Measurements from ENCODE around the gene FAP. TPM values are rescaled to one million over a fixed set of nuclear protein-coding genes. Genes with fewer than 3 reads are reported as not detected.

The FAP gene
- total RNA-seq, 2 experiments from 2014 or later: 0.23 TPM; not detected in 1

DNA sequence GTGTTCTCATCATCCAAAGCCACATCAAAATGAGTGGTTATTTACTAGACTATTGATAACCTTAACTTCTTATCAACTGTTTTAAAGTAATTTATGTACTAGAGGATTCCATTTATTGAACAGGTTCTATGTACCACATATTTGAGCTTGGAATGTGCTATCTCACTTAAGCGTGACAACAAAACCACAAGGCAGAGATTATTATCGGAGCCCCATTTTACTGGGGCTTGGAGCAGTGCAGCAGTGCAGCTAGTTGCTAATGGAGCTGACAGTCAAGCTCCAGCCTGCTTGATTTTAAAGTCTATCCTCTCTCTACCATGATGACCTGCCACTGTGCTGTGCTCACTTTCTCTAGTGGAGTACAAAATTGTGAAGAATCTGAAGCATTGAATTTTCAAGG is 115.8 kb downstream of the FAP start:
- CTCF ChIA-PET: interaction anchor here (1.2 to 1.7 kb wide), 4 partner anchors 171 to 542 kb away, joined by 3 to 6 read pairs (median 6); no protein-coding TSS in a partner anchor
- Mint-ChIP-seq H3K4me3 (no peak overlapping the region), H3K36me3 (no peaks in the 10 kb centered on the region), H3K27ac (no peak overlapping the region), H3K27me3 (peaks cover 6% of the 10 kb centered on the region), H3K9me3 (ENCODE audit: low read depth) (no peaks in the 10 kb centered on the region), H3K4me1 (peaks cover 25% of the 10 kb centered on the region)
- DNase-seq (no peak), ATAC-seq (no peak)

- H3K4me3 Mint-ChIP-seq: no peak overlapping the region
- H3K27ac Mint-ChIP-seq: no peak overlapping the region
- no peaks in the 10 kb centered on the region for H3K9me3 Mint-ChIP-seq (ENCODE audit: low read depth)
- DNase-seq: no peak
- ATAC-seq: peak; percentile 38
- CTCF ChIA-PET: interaction anchor here (0.7 to 3.0 kb wide), 11 partner anchors 10 to 539 kb away, joined by 3 to 27 read pairs (median 4); partner anchors contain the start of gene DPP4
- peaks cover 6% of the 10 kb centered on the region for H3K27me3 Mint-ChIP-seq
- peaks cover 25% of the 10 kb centered on the region for H3K4me1 Mint-ChIP-seq
- no peaks in the 10 kb centered on the region for H3K36me3 Mint-ChIP-seq
Observed at GRCh38 chr2:162126527-162126926, 116.7 kb downstream of the FAP start.

DNA sequence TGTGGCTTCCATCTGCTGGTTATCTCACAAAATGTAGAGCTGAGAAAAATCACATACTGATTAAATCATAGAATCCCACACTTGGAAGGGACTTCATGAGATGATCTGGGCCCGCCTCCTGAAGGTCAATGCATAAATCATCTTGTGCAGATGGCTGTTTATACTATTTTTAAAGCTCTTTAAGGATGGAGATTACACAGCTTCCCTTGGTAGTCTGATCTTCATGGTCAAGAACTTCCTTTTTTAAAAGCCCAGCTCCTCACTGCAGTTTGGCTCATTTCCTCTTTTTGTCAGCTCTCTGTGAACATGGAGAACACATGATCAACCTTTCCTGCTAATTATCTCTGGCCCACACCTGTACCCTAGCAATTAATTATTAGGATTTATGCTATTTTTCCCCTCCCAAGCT is 117.1 kb downstream of the FAP start:
- DNase-seq (no peak), ATAC-seq (no peak)
- H3K27me3 Mint-ChIP-seq: peaks cover 6% of the 10 kb centered on the region
- H3K4me1 Mint-ChIP-seq: peaks cover 25% of the 10 kb centered on the region
- no peak overlapping the region for H3K4me3 Mint-ChIP-seq
- no peak overlapping the region for H3K27ac Mint-ChIP-seq
- CTCF ChIA-PET: interaction anchor here (0.7 to 3.0 kb wide), 12 partner anchors 9 to 539 kb away, joined by 3 to 27 read pairs (median 4); partner anchors contain the start of gene DPP4
- no peaks in the 10 kb centered on the region for H3K36me3 Mint-ChIP-seq
- H3K9me3 Mint-ChIP-seq (ENCODE audit: low read depth): no peaks in the 10 kb centered on the region

GRCh38 chr2:162125138-162125537 is 118.1 kb downstream of the FAP start:
- DNase-seq (no peak), ATAC-seq (no peak)
- H3K4me3 Mint-ChIP-seq: no peak overlapping the region
- CTCF ChIA-PET: interaction anchor here (0.7 to 3.0 kb wide), 15 partner anchors 8 to 844 kb away, joined by 3 to 27 read pairs (median 4); partner anchors contain the start of gene DPP4
- no peak overlapping the region for H3K27ac Mint-ChIP-seq
- H3K27me3 Mint-ChIP-seq: peaks cover 6% of the 10 kb centered on the region
- no peaks in the 10 kb centered on the region for H3K36me3 Mint-ChIP-seq
- peaks cover 25% of the 10 kb centered on the region for H3K4me1 Mint-ChIP-seq
- no peaks in the 10 kb centered on the region for H3K9me3 Mint-ChIP-seq (ENCODE audit: low read depth)

DNA sequence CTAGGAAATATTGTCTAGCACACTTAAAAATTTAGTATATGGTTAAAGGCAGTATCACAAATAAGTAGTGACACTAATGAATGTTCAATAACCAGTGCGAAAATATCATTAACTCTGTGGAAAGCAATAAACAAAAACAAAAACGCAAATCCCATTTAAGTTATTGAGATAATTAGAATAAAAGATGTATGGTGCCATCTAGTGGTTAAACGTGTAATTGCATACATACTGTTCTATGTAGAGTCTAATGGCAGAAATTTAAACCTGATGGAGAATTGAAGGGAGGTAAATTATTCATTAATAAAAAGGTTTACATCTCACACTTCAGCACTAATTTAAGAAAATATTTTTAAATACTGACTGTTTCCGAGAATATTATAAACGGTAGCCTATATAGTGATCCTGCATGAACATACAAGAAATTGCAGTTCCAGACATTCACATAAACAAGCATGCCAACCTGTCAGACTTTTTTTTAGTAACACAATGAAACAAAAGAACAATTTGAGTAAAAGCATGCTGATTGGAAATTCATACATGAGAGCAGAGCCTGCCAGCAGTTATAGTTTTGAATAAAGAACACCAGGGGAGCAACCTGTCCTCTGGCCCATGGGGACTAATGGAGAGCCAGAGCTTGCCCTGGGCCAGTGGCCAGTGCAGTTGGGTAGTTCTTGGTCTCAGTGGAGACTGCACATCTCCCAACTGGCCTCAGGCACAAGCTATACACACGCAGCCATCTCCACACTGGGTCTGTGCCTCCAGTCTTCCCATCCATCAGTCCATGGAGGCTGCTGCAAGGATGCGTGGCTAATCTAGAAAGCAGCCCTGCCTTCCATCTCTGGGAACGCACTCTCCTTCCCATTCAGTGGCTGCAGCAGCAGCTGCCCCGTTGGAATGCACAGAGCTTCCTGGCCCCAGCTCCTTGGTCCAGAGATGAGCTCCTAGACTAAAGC is 119.2 kb downstream of the FAP start:
- Mint-ChIP-seq H3K27ac (no peak overlapping the region), H3K4me1 (peaks cover 25% of the 10 kb centered on the region), H3K4me3 (no peak overlapping the region), H3K27me3 (no peaks in the 10 kb centered on the region), H3K9me3 (ENCODE audit: low read depth) (no peaks in the 10 kb centered on the region), H3K36me3 (no peaks in the 10 kb centered on the region)
- no peak for DNase-seq
- peak; percentile 61 for ATAC-seq
- CTCF ChIA-PET: interaction anchor here (0.7 to 3.0 kb wide), 11 partner anchors 9 to 843 kb away, joined by 3 to 27 read pairs (median 5); partner anchors contain the start of gene DPP4

Other genes with a start within 250 kb of the FAP start
- 100 to 1,000 TPM; 106 to 115 TPM for gene DPP4, start 169.2 kb downstream of the FAP start, total RNA-seq
- gene GCG, start 91.2 kb downstream of the FAP start, total RNA-seq: not detected
- 10 to 100 TPM; 66.8 to 90.0 TPM for gene IFIH1, start 75.2 kb upstream of the FAP start, total RNA-seq
- gene GCA, start 100.7 kb upstream of the FAP start, total RNA-seq: 10 to 100 TPM; 16.1 to 17.2 TPM